AG09309 (cell line): ENCODE measurements around the gene MLXIP.

ENCODE experiments used
- DNase-seq: peaks from one replicate; pipeline ENCODE4 v3.0.0-alpha.2; 2010; ENCODE audit warnings: low read depth
- H3K4me3 ChIP-seq: 2 replicates; pipeline ENCODE4 v1.5.1; 2011; ENCODE audit warnings: mild to moderate bottlenecking, low read depth, low read length, moderate library complexity; ENCODE audit not compliant: control insufficient read depth
- CTCF ChIP-seq: IDR thresholded peaks from 2 replicates; pipeline ENCODE4 v1.5.1; 2011; ENCODE audit warnings: mild to moderate bottlenecking, low read depth, low read length, inconsistent platforms; ENCODE audit not compliant: insufficient read depth, control insufficient read depth; ENCODE audit errors: missing control alignments

MLXIP gene

GRCh38 chr12:122147514-122148290 is 69.1 kb downstream of the MLXIP start:
- no peak for DNase-seq
- TF ChIP-seq CTCF, result no peak
- H3K4me3 ChIP-seq, result no peak overlapping the region

- no peak overlapping the region for H3K4me3 ChIP-seq
- DNase-seq, result no peak
- no peak for TF ChIP-seq CTCF
These were observed 70.1 kb downstream of the MLXIP start for GRCh38 chr12:122148657-122149056.

- no peak overlapping the region for H3K4me3 ChIP-seq
- DNase-seq, result no peak
- TF ChIP-seq CTCF, result no peak
These were observed 71.6 kb downstream of the MLXIP start for GRCh38 chr12:122150127-122150681.

GRCh38 chr12:122152754-122153153 is 74.2 kb downstream of the MLXIP start:
- no peak for DNase-seq
- TF ChIP-seq CTCF, result no peak
- H3K4me3 ChIP-seq, result no peak overlapping the region

- no peak overlapping the region for H3K4me3 ChIP-seq
- TF ChIP-seq CTCF, result no peak
- no peak for DNase-seq
These were observed 77.1 kb downstream of the MLXIP start for GRCh38 chr12:122155705-122156104.

- no peak for DNase-seq
- no peak overlapping the region for H3K4me3 ChIP-seq
These were observed 80.2 kb downstream of the MLXIP start for GRCh38 chr12:122158700-122159285.

More at GRCh38 chr12:122158700-122159285, 80.2 kb downstream of the MLXIP start:
- no peak for TF ChIP-seq CTCF
